GM21423 (cell line): Measurements from ENCODE around the gene SDK2.
A peak's percentile ranks its signal among the peaks of the same experiment; 100 is the strongest.

Experiments
- ATAC-seq: cut with Tn5 transposase; IDR thresholded peaks from one replicate; pipeline ENCODE4 v1.9.1; 2021; ENCODE audit warnings: mild to moderate bottlenecking, moderate library complexity; ENCODE audit not compliant: unreplicated experiment

Gene SDK2

GRCh38 chr17:73290399-73291259 lies 353.6 kb downstream of the SDK2 start:
- peak; percentile 45 for ATAC-seq

DNA sequence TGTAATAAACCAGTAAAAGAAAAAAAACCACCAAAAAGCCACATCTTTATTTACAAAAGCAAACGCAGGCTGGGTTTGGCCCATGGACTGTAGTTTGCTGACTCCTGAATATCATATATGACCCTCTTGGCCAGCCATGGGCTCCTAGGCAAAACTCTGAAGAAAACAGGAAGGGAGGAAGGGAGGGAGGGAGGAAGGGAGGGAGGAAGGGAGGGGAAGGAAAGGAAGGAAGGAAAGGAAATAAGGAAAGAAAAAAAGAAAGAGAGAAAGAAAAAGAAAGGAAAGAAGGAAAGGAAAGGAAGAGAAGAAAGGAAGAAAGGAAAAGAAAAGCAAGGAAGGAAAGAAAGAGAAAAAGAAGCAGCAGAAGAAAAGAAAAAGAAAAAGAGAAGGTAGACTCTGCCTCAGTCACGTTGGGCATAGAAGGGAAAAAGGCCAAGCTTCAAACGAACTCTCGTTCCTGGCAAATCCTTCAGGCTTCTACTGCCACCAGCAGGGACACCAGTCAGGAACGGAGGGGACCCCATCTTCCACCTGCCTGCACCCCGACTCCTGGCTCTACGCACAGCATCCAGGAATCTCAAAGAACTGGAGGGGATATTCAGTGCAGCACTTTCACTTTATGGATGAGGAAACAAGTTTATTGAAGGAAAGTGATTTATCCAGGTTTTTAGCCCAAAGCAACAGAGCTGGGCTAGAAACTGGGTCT lies 354.5 kb downstream of the SDK2 start:
- ATAC-seq: no peak

DNA sequence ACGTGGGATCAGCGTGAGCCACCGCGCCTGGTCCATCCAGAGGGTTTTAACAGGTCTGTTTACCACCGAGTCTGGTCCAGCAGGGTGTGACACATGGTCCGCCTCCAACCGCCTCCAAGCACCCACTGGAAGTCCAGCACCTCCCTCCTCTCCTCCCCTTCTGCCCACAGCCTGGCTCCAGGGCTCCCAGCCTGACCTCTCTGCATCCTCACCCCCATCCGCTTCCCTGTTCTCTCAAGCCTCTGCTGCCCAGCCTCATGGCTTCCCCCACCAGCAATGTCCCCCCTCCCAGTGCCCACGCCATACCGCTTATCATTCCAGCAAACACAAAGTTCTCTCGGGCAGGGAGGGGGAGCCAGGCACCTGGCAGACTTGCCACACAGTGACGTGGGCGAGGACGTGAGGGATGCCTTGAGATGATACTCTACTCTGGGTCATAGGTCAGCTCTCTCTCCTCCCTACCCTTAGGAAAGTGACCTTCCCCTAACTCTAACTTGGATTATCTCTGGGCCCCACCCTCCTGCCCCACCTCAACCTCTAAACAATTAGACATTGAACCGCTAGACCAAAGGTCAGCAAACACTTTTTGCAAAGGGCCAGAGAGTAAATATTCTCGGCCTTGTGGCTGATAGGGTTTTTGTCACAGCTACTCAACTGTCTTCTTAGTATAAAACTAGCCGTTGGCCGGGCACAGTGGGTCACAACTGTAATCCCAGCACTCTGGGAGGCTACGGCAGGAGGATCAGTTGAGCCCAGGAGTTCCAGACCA lies 355.5 kb downstream of the SDK2 start:
- no peak for ATAC-seq

DNA sequence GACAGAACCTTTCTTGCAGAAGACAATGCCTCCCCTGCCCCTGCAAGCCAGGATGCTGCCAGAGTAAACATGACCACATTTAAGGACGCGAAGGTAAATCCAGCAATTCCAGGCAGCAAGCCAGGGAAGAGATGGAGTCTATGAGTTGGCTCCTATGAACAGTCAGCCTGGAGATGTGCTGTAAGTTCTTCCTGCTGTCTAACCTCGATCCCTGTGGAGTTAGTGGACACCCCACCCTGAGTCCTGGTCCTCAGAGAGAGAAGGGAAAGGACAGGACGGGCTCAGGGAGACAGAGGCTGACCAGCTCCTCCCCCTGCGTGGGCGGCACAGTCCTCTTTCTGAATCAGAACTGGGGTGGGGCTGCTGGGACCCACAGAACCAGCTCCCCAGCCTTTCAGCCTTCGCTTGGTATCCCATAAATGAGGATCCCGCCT lies 357.4 kb downstream of the SDK2 start:
- ATAC-seq: no peak

- ATAC-seq: no peak
These were observed 358.1 kb downstream of the SDK2 start for GRCh38 chr17:73285916-73286862.

GRCh38 chr17:73285603-73285908 lies 358.7 kb downstream of the SDK2 start:
- ATAC-seq: no peak

DNA sequence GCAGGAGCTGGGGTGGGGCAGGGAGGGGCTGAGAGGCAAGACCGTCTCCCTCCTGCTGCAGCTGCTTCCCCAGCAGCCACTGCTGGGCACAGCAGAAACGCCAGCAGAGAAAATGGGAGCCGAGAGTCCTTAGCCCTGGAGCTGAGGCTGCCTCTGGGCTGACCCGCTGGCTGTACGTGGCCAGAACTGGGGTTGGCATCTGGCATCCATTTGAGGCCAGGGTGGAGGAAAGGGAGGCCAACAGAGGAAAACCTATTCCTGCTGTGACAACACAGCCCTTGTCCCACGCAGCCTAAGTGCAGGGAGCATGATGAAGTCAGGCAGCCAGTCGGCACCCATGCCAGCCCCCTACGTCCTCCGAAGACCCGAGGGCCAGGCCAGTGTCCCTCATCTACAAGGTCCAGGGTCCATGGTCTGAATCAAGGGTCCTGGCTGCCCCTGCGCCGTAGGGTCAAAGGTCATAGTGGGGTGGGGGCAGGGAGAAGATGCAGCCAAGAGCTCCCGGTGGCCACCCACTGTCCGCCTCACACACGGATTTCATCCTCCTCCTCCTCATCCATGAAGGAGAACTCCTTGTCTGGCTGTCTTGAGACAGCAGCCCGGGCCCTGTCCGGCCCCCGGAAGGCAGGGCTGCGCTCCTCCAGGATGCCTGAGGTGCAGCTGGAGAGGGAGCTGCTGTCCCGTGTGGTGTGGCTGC lies 359.2 kb downstream of the SDK2 start:
- no peak for ATAC-seq
